WTC11 (cell line): ENCODE results near the gene NLRC5. TPM values are rescaled to one million over a fixed set of nuclear protein-coding genes. Genes with fewer than 3 reads are reported as not detected.

Experiments used
- ATAC-seq: fragments of 200-7000 bp; cut with Tn5 transposase; 2 replicates; pipeline ENCODE4 v1.10.0; 2021; ENCODE audit warnings: mild to moderate bottlenecking, moderate library complexity
- CTCF ChIA-PET: fragments of 300-600 bp; sonication (Branson Sonifier 250); formaldehyde crosslinking; loops from one replicate; lab custom pipeline; 2021; ENCODE audit warnings: antibody characterized with exemption; lab: Charles Lee
- POLR2A ChIA-PET: fragments of 350-600 bp; sonication (Branson Sonifier 250); formaldehyde crosslinking; loops from one replicate; lab custom pipeline; 2021; ENCODE audit warnings: antibody characterized with exemption; lab: Charles Lee
- DNase-seq: peaks from one replicate; pipeline ENCODE4 v3.0.0; 2021; ENCODE audit warnings: low spot score
- H3K27ac Mint-ChIP-seq: 2 replicates; pipeline ENCODE4 v1.8.0; 2021; ENCODE audit warnings: mixed read lengths
- H3K27me3 Mint-ChIP-seq: 2 replicates; pipeline ENCODE4 v1.8.0; 2021; ENCODE audit warnings: low read depth, mild to moderate bottlenecking, moderate library complexity, mixed read lengths
- H3K36me3 Mint-ChIP-seq: 2 replicates; pipeline ENCODE4 v1.8.0; 2021; ENCODE audit warnings: mixed read lengths
- H3K4me1 Mint-ChIP-seq: 2 replicates; pipeline ENCODE4 v1.8.0; 2022; ENCODE audit warnings: mixed read lengths
- H3K4me3 Mint-ChIP-seq: 2 replicates; pipeline ENCODE4 v1.8.0; 2021; ENCODE audit warnings: mild to moderate bottlenecking, moderate library complexity, mixed read lengths
- H3K9me3 Mint-ChIP-seq: 2 replicates; pipeline ENCODE4 v1.8.0; 2021; ENCODE audit warnings: mixed read lengths
- ATF1 ChIP-seq: sonication (generic); formaldehyde crosslinking; IDR thresholded peaks from 2 replicates; pipeline ENCODE4 v1.8.1; 2023; ENCODE audit warnings: mild to moderate bottlenecking, moderate library complexity, missing genetic modification reagents
- ATF3 ChIP-seq: sonication (generic); formaldehyde crosslinking; conservative IDR thresholded peaks from 2 replicates; pipeline ENCODE4 v1.8.1; 2022; ENCODE audit warnings: mild to moderate bottlenecking, missing genetic modification reagents
- CREM ChIP-seq: sonication (generic); formaldehyde crosslinking; IDR thresholded peaks from 2 replicates; pipeline ENCODE4 v1.8.1; 2022; ENCODE audit warnings: mild to moderate bottlenecking, missing genetic modification reagents, moderate library complexity
- ETV6 ChIP-seq: sonication (generic); formaldehyde crosslinking; IDR thresholded peaks from 2 replicates; pipeline ENCODE4 v1.8.1; 2022; ENCODE audit warnings: mild to moderate bottlenecking, missing genetic modification reagents
- GABPB1 ChIP-seq: sonication (generic); formaldehyde crosslinking; IDR thresholded peaks from 2 replicates; pipeline ENCODE4 v1.8.1; 2023; ENCODE audit warnings: mild to moderate bottlenecking, missing genetic modification reagents
- KAT7 ChIP-seq: sonication (generic); formaldehyde crosslinking; IDR thresholded peaks from 2 replicates; pipeline ENCODE4 v1.8.1; 2023; ENCODE audit warnings: missing genetic modification reagents, mild to moderate bottlenecking, borderline replicate concordance
- MXD4 ChIP-seq: fragments of 250-450 bp; sonication (Bioruptor Pico); IDR thresholded peaks from 2 replicates; pipeline ENCODE4 v1.8.0; 2021; ENCODE audit warnings: mild to moderate bottlenecking, moderate library complexity, borderline replicate concordance
- NFYB ChIP-seq: sonication (generic); formaldehyde crosslinking; conservative IDR thresholded peaks from 2 replicates; pipeline ENCODE4 v1.8.0; 2022; ENCODE audit warnings: low read depth, missing genetic modification reagents
- NR2C2 ChIP-seq: sonication (generic); formaldehyde crosslinking; IDR thresholded peaks from 2 replicates; pipeline ENCODE4 v1.8.0; 2022; ENCODE audit warnings: mild to moderate bottlenecking, missing genetic modification reagents
- NR3C1 ChIP-seq: sonication (generic); formaldehyde crosslinking; conservative IDR thresholded peaks from 2 replicates; pipeline ENCODE4 v1.8.1; 2023; ENCODE audit warnings: low read depth, mild to moderate bottlenecking, missing genetic modification reagents
- PREB ChIP-seq: sonication (generic); formaldehyde crosslinking; IDR thresholded peaks from 2 replicates; pipeline ENCODE4 v1.8.1; 2022; ENCODE audit warnings: mild to moderate bottlenecking, missing genetic modification reagents, moderate library complexity, borderline replicate concordance
- SP1 ChIP-seq: sonication (generic); formaldehyde crosslinking; conservative IDR thresholded peaks from 2 replicates; pipeline ENCODE4 v1.8.1; 2022; ENCODE audit warnings: missing genetic modification reagents
- TEAD1 ChIP-seq: sonication (generic); formaldehyde crosslinking; IDR thresholded peaks from 2 replicates; pipeline ENCODE4 v1.8.0; 2022; ENCODE audit warnings: mild to moderate bottlenecking, missing genetic modification reagents
- ZBTB21 ChIP-seq: sonication (generic); formaldehyde crosslinking; IDR thresholded peaks from 2 replicates; pipeline ENCODE4 v1.8.1; 2023; ENCODE audit warnings: mild to moderate bottlenecking, missing genetic modification reagents, borderline replicate concordance
- ZNF138 ChIP-seq: sonication (generic); formaldehyde crosslinking; conservative IDR thresholded peaks from 2 replicates; pipeline ENCODE4 v1.8.1; 2022; ENCODE audit warnings: mild to moderate bottlenecking, moderate library complexity, missing genetic modification reagents
- ZNF423 ChIP-seq: fragments of 250-450 bp; sonication (Bioruptor Pico); IDR thresholded peaks from 2 replicates; pipeline ENCODE4 v2.1.2; 2022; ENCODE audit warnings: mild to moderate bottlenecking, moderate library complexity
- total RNA-seq: library from RNA; stranded (reverse); gene quantifications from 3 replicates; pipeline ENCODE4 v1.2.3, GENCODE V29; 2021
- TF ChIP-seq, protein P1 (sequence below): sonication (generic); formaldehyde crosslinking; IDR thresholded peaks from 2 replicates; pipeline ENCODE4 v1.8.1; 2022; ENCODE audit warnings: mild to moderate bottlenecking, moderate library complexity, missing genetic modification reagents
- TF ChIP-seq, protein P2 (sequence below): fragments of 250-450 bp; sonication (Bioruptor Pico); IDR thresholded peaks from 2 replicates; pipeline ENCODE4 v1.9.0; 2021; ENCODE audit warnings: moderate library complexity, mild to moderate bottlenecking, inconsistent platforms, borderline replicate concordance
- TF ChIP-seq, protein P3 (sequence below): sonication (generic); formaldehyde crosslinking; IDR thresholded peaks from 2 replicates; pipeline ENCODE4 v1.8.0; 2022; ENCODE audit warnings: mild to moderate bottlenecking, missing genetic modification reagents
- TF ChIP-seq, protein P4 (sequence below): sonication (generic); formaldehyde crosslinking; IDR thresholded peaks from 2 replicates; pipeline ENCODE4 v1.8.0; 2023; ENCODE audit warnings: missing genetic modification reagents, mild to moderate bottlenecking, borderline replicate concordance

NLRC5 gene
- total RNA-seq, 1 experiment from 2014 or later: 2.8 TPM

DNA sequence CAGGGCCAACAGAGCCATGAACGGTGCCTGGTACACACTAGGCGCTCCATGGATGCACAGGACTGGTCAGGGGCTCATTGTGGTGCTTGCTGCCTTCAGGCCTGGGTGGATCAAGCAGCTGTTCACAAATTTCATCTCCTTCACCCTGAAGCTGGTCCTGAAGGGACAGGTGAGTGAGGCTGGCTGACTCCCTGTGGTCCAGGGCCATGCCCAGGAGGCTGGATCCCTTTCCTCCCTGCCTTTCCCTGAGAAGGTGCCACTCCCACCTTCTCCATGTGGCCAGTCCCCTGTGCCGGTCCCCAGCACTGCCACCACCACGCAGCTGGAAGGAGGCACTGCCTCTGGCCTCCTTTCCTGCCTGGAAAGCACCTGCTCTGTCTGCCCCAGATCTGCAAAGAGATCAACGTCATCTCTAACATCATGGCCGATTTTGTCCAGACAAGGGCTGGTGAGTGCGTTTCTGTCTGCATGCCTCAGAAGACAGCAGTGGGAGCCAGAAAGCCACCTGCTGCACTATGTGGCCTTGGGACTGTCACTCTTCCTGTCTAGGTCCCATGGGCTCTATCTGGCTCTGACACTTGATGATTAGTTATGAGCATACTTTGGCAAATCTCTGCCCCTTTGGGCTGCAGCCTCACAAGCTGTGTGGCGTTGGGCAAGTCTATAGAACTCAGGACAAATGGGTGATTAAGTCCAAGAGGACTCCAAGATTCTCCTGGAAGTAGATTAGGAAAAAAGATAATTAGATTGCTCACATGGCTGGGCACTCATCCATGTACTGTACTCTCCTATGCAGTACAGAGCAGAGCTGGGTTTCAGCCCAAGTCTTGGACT is 18.2 kb upstream of the NLRC5 start:
- peaks cover 8% of the 10 kb centered on the region; the same call in 1 of the 2 replicates for H3K9me3 Mint-ChIP-seq
- TF ChIP-seq PREB (CRISPR knock-in tag) (no peak), KAT7 (no peak), GABPB1 (CRISPR knock-in tag) (no peak), TEAD1 (CRISPR knock-in tag) (no peak), NR3C1 (CRISPR knock-in tag) (no peak), ZBTB21 (no peak), CREM (CRISPR knock-in tag) (no peak), ATF1 (no peak), NFYB (no peak), SP1 (CRISPR knock-in tag) (no peak), ATF3 (CRISPR knock-in tag) (no peak), NR2C2 (no peak)
- TF ChIP-seq, protein P1, sequence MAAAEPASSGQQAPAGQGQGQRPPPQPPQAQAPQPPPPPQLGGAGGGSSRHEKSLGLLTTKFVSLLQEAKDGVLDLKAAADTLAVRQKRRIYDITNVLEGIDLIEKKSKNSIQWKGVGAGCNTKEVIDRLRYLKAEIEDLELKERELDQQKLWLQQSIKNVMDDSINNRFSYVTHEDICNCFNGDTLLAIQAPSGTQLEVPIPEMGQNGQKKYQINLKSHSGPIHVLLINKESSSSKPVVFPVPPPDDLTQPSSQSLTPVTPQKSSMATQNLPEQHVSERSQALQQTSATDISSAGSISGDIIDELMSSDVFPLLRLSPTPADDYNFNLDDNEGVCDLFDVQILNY: no peak
- TF ChIP-seq, protein P2, sequence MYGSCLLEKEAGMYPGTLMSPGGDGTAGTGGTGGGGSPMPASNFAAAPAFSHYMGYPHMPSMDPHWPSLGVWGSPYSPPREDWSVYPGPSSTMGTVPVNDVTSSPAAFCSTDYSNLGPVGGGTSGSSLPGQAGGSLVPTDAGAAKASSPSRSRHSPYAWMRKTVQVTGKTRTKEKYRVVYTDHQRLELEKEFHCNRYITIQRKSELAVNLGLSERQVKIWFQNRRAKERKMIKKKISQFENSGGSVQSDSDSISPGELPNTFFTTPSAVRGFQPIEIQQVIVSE (CRISPR knock-in tag): no peak
- ChIA-PET CTCF (interaction anchor here (1.0 kb wide), 1 partner anchor 75 kb away, joined by 3 read pairs; no protein-coding TSS in a partner anchor), POLR2A (no interaction called here)
- DNase-seq (no peak), ATAC-seq (no peak)
- no peaks in the 10 kb centered on the region for H3K36me3 Mint-ChIP-seq
- no peaks in the 10 kb centered on the region for H3K27me3 Mint-ChIP-seq
- H3K4me1 Mint-ChIP-seq: no peaks in the 10 kb centered on the region
- H3K27ac Mint-ChIP-seq: no peak overlapping the region
- no peak overlapping the region for H3K4me3 Mint-ChIP-seq

DNA sequence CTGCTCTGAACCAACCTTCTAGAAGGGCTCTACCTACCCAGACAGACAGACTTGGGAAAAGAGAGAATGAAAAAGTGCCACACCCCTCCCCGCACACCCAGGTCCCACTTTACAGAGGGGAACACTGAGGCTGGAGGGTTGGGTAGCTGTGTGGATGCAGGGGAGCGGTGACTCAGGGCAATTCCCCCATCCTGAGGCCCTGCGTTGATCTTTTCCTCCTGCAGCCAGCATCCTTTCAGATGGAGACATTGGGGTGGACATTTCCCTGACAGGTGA is 17.7 kb upstream of the NLRC5 start:
- Mint-ChIP-seq H3K4me1 (no peaks in the 10 kb centered on the region), H3K4me3 (no peak overlapping the region)
- ATAC-seq (no peak), DNase-seq (no peak)
- CTCF ChIA-PET: no interaction called here
- TF ChIP-seq, protein P3, sequence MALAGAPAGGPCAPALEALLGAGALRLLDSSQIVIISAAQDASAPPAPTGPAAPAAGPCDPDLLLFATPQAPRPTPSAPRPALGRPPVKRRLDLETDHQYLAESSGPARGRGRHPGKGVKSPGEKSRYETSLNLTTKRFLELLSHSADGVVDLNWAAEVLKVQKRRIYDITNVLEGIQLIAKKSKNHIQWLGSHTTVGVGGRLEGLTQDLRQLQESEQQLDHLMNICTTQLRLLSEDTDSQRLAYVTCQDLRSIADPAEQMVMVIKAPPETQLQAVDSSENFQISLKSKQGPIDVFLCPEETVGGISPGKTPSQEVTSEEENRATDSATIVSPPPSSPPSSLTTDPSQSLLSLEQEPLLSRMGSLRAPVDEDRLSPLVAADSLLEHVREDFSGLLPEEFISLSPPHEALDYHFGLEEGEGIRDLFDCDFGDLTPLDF (CRISPR knock-in tag): no peak
- TF ChIP-seq ZNF138 (CRISPR knock-in tag) (no peak), ZNF423 (CRISPR knock-in tag) (no peak)
- TF ChIP-seq, all 79 proteins: peak for 0
- Mint-ChIP-seq H3K27ac (no peak overlapping the region), H3K27me3 (no peaks in the 10 kb centered on the region), H3K9me3 (peaks cover 8% of the 10 kb centered on the region; the same call in 1 of the 2 replicates), H3K36me3 (no peaks in the 10 kb centered on the region)
- POLR2A ChIA-PET: no interaction called here

DNA sequence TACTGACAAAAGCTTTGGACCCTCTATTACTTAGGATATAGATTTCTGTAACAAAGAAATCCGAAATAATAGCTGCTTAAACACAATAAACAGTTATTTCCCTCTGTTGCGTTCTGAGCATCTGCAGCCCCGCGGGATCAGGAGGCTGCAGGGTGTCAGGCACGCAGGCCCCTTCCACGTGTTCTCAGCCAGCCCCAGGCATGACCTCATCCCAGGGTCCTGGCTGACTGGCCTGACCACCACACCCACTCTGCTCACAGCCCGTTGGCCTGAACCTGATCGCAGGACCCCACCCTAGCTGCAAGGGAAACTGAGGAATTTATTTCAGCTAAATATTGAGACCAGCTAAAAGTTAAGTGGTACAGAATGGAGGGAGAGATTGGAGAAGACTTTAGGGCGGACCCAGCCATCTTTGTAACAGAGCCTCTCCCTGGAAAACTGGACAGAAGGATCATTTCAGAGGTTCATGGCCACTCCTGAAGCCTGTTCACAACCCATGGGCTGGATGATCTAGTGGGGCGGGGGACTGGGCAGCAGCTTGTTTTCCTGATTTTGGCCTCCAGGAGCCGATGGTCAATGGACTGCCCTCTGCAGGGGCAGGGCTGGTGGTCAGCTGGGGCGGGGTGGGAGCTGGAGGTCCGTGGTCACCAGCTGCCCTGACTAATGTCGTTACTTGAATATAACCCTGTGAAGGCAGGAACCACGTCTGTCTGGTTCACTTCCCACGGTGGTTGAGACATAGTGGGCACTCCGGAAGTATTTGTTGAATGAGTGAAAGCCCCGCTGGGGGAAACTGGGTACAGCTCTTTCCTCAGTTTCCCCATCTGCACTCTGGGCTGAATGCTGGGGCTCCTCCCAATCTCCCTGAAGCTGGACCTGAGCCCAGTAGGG is 16.7 kb upstream of the NLRC5 start:
- Mint-ChIP-seq H3K9me3 (peaks cover 8% of the 10 kb centered on the region; the same call in 1 of the 2 replicates), H3K27me3 (no peaks in the 10 kb centered on the region), H3K4me3 (no peak overlapping the region), H3K27ac (no peak overlapping the region), H3K4me1 (no peaks in the 10 kb centered on the region), H3K36me3 (no peaks in the 10 kb centered on the region)
- ChIA-PET CTCF (interaction anchor here (1.1 to 1.9 kb wide), 2 partner anchors 9 to 120 kb away, joined by 3 to 7 read pairs; partner anchors contain the start of gene CPNE2), POLR2A (no interaction called here)
- ATAC-seq (no peak), DNase-seq (no peak)
- TF ChIP-seq, protein P4, sequence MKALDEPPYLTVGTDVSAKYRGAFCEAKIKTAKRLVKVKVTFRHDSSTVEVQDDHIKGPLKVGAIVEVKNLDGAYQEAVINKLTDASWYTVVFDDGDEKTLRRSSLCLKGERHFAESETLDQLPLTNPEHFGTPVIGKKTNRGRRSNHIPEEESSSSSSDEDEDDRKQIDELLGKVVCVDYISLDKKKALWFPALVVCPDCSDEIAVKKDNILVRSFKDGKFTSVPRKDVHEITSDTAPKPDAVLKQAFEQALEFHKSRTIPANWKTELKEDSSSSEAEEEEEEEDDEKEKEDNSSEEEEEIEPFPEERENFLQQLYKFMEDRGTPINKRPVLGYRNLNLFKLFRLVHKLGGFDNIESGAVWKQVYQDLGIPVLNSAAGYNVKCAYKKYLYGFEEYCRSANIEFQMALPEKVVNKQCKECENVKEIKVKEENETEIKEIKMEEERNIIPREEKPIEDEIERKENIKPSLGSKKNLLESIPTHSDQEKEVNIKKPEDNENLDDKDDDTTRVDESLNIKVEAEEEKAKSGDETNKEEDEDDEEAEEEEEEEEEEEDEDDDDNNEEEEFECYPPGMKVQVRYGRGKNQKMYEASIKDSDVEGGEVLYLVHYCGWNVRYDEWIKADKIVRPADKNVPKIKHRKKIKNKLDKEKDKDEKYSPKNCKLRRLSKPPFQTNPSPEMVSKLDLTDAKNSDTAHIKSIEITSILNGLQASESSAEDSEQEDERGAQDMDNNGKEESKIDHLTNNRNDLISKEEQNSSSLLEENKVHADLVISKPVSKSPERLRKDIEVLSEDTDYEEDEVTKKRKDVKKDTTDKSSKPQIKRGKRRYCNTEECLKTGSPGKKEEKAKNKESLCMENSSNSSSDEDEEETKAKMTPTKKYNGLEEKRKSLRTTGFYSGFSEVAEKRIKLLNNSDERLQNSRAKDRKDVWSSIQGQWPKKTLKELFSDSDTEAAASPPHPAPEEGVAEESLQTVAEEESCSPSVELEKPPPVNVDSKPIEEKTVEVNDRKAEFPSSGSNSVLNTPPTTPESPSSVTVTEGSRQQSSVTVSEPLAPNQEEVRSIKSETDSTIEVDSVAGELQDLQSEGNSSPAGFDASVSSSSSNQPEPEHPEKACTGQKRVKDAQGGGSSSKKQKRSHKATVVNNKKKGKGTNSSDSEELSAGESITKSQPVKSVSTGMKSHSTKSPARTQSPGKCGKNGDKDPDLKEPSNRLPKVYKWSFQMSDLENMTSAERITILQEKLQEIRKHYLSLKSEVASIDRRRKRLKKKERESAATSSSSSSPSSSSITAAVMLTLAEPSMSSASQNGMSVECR: no peak
- TF ChIP-seq ETV6 (CRISPR knock-in tag): no peak
- TF ChIP-seq MXD4 (CRISPR knock-in tag): no peak
- TF ChIP-seq, protein P1: no peak
- no peak for TF ChIP-seq CREM (CRISPR knock-in tag)
